ENCODE data around the gene GUCA2A. TPM values are rescaled to one million over a fixed set of nuclear protein-coding genes. Genes with fewer than 3 reads are reported as not detected.

GUCA2A gene
- not detected for polyA plus RNA-seq (2013, experiment 1 of 2)
- polyA plus RNA-seq (2013, experiment 2 of 2), result not detected

- H3K4ac ChIP-seq (ENCODE audit: low read length), result no peak within 1 kb of the TSS
- no peak within 1 kb of the TSS for H3K4me3 ChIP-seq (ENCODE audit: low read length in 2 of 2)
- H3K27me3 ChIP-seq (ENCODE audit: control insufficient read depth in 3 of 3, insufficient read depth in 3 of 3, low read depth in 1 of 3, low read length in 3 of 3), result peaks cover 0 to 3% (median 0%) of the 10 kb centered on the region in 3 experiments
- no peak within 1 kb of the TSS for H3K27ac ChIP-seq (replicated peaks; ENCODE audit: low read length)
- no peak within 1 kb of the TSS for H3K23ac ChIP-seq (ENCODE audit: low read depth, low read length, poor library complexity)
- H3K4me2 ChIP-seq (ENCODE audit: insufficient read depth, low read length, poor library complexity, severe bottlenecking), result no peak within 1 kb of the TSS
- peaks cover 0 to 2% of the 10 kb centered on the region in 2 donors for H3K9me3 ChIP-seq (replicated peaks in 1 of 2; ENCODE audit: control insufficient read depth in 2 of 2, insufficient read depth in 1 of 2, low read depth in 1 of 2, low read length in 2 of 2)
- H3K18ac ChIP-seq (ENCODE audit: low read length), result peak within 1 kb of the TSS; percentile 78
- H2AFZ ChIP-seq (ENCODE audit: low read length), result peak within 1 kb of the TSS; percentile 38
- DNase-seq (ENCODE audit: low spot score), result no peak
- peak within 1 kb of the TSS; percentile 1 for H2BK15ac ChIP-seq (ENCODE audit: low read length)
- peaks cover 0 to 3% of the 10 kb centered on the region in 2 donors for H3K36me3 ChIP-seq (replicated peaks in 1 of 2; ENCODE audit: control insufficient read depth in 2 of 2, insufficient read depth in 2 of 2, low read length in 2 of 2)
- no peak within 1 kb of the TSS for H2BK120ac ChIP-seq (ENCODE audit: low read depth, low read length)
- H2BK12ac ChIP-seq (ENCODE audit: low read length), result peak within 1 kb of the TSS; percentile 80
- peak within 1 kb of the TSS; percentile 73 for H4K8ac ChIP-seq (ENCODE audit: low read depth, low read length)
- no CpG with 5 or more reads among the region's 24 CpGs for WGBS, 2 donors (ENCODE audit: extremely low coverage in 2 of 2, insufficient read length in 2 of 2, insufficient replicate concordance in 1 of 2)
- no peak within 1 kb of the TSS for H3K14ac ChIP-seq (ENCODE audit: low read length)
- H3K9ac ChIP-seq (ENCODE audit: low read depth, low read length, poor library complexity), result no peak within 1 kb of the TSS
- no peak within 1 kb of the TSS for H2BK5ac ChIP-seq (ENCODE audit: low read length)
- peaks cover 2% of the 10 kb centered on the region for H3K79me1 ChIP-seq (ENCODE audit: low read depth, low read length)
- H3K4me1 ChIP-seq (ENCODE audit: control insufficient read depth in 2 of 2, insufficient read depth in 1 of 2, low read depth in 1 of 2, low read length in 2 of 2), result no peaks in the 10 kb centered on the region
- no peak within 1 kb of the TSS for H4K91ac ChIP-seq (ENCODE audit: low read depth, low read length, poor library complexity)
- peak within 1 kb of the TSS; percentile 82 for H2AK5ac ChIP-seq (ENCODE audit: low read depth, low read length)
Observed at GRCh38 chr1:42164551-42165420, at the start of gene GUCA2A. Gene GUCA2A, minus strand, starts transcription at chr1:42164745. Its CDS starts 33 bp downstream, at chr1:42164712.

DNA sequence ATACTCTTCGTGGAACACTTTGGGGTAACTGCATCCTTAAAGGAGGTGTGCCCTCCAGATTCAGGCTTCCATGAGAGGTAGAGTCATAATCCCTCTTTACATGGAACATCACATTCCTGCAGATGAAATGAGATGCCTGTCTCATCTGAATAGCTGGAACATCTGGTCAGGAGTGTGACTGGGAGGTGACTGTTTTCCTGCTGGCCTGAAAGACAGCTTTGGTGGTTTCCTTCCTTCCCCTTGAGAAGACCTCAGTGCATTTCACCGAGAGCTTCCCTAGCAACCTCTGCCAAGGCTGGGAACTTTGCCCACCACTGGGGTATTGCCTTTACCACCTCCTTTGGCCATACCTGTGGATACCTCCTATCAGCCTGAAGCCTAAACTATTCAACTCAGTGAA is 46.7 kb upstream of the GUCA2A start:
- Histone ChIP-seq H2AFZ (ENCODE audit: low read length) (no peak overlapping the region), H4K91ac (ENCODE audit: low read depth, low read length, poor library complexity) (no peak overlapping the region), H3K14ac (ENCODE audit: low read length) (no peak overlapping the region), H3K4me2 (ENCODE audit: insufficient read depth, low read length, poor library complexity, severe bottlenecking) (no peak overlapping the region), H4K8ac (ENCODE audit: low read depth, low read length) (no peak overlapping the region), H2BK5ac (ENCODE audit: low read length) (no peak overlapping the region), H3K18ac (ENCODE audit: low read length) (no peak overlapping the region), H3K23ac (ENCODE audit: low read depth, low read length, poor library complexity) (no peak overlapping the region), H2AK5ac (ENCODE audit: low read depth, low read length) (no peak overlapping the region), H3K9me3 (replicated peaks in 1 of 2; ENCODE audit: control insufficient read depth in 2 of 2, insufficient read depth in 1 of 2, low read depth in 1 of 2, low read length in 2 of 2) (peaks cover 2 to 33% of the 10 kb centered on the region in 2 donors), H3K4me1 (ENCODE audit: control insufficient read depth in 2 of 2, insufficient read depth in 1 of 2, low read depth in 1 of 2, low read length in 2 of 2) (peaks cover 0 to 10% of the 10 kb centered on the region in 2 donors), H3K4ac (ENCODE audit: low read length) (no peak overlapping the region), H2BK12ac (ENCODE audit: low read length) (no peak overlapping the region), H3K9ac (ENCODE audit: low read depth, low read length, poor library complexity) (no peak overlapping the region), H3K36me3 (replicated peaks in 1 of 2; ENCODE audit: control insufficient read depth in 2 of 2, insufficient read depth in 2 of 2, low read length in 2 of 2) (peaks cover 0 to 29% of the 10 kb centered on the region in 2 donors), H2BK15ac (ENCODE audit: low read length) (no peak overlapping the region), H3K27me3 (ENCODE audit: control insufficient read depth in 3 of 3, insufficient read depth in 3 of 3, low read depth in 1 of 3, low read length in 3 of 3) (no peaks in the 10 kb centered on the region), H3K27ac (replicated peaks; ENCODE audit: low read length) (no peak overlapping the region), H3K79me1 (ENCODE audit: low read depth, low read length) (no peaks in the 10 kb centered on the region), H3K4me3 (ENCODE audit: low read length in 2 of 2) (no peak overlapping the region), H2BK120ac (ENCODE audit: low read depth, low read length) (no peak overlapping the region)
- no CpG with 5 or more reads among the region's 2 CpGs for WGBS, 2 donors (ENCODE audit: extremely low coverage in 2 of 2, insufficient read length in 2 of 2, insufficient replicate concordance in 1 of 2)
- DNase-seq (ENCODE audit: low spot score), result no peak

- Histone ChIP-seq H3K27ac (replicated peaks; ENCODE audit: low read length) (no peak overlapping the region), H3K4me3 (ENCODE audit: low read length in 2 of 2) (no peak overlapping the region), H3K9me3 (replicated peaks in 1 of 2; ENCODE audit: control insufficient read depth in 2 of 2, insufficient read depth in 1 of 2, low read depth in 1 of 2, low read length in 2 of 2) (peaks cover 2 to 34% of the 10 kb centered on the region in 2 donors), H3K36me3 (replicated peaks in 1 of 2; ENCODE audit: control insufficient read depth in 2 of 2, insufficient read depth in 2 of 2, low read length in 2 of 2) (peaks cover 2 to 33% of the 10 kb centered on the region in 2 donors), H2BK15ac (ENCODE audit: low read length) (no peak overlapping the region), H3K79me1 (ENCODE audit: low read depth, low read length) (peaks cover 2% of the 10 kb centered on the region), H3K14ac (ENCODE audit: low read length) (no peak overlapping the region), H2AFZ (ENCODE audit: low read length) (no peak overlapping the region), H3K27me3 (ENCODE audit: control insufficient read depth in 3 of 3, insufficient read depth in 3 of 3, low read depth in 1 of 3, low read length in 3 of 3) (no peaks in the 10 kb centered on the region), H2BK12ac (ENCODE audit: low read length) (no peak overlapping the region), H3K4me1 (ENCODE audit: control insufficient read depth in 2 of 2, insufficient read depth in 1 of 2, low read depth in 1 of 2, low read length in 2 of 2) (peaks cover 0 to 10% of the 10 kb centered on the region in 2 donors), H4K8ac (ENCODE audit: low read depth, low read length) (no peak overlapping the region), H3K4me2 (ENCODE audit: insufficient read depth, low read length, poor library complexity, severe bottlenecking) (no peak overlapping the region), H3K23ac (ENCODE audit: low read depth, low read length, poor library complexity) (no peak overlapping the region), H4K91ac (ENCODE audit: low read depth, low read length, poor library complexity) (no peak overlapping the region), H2BK120ac (ENCODE audit: low read depth, low read length) (no peak overlapping the region), H2BK5ac (ENCODE audit: low read length) (no peak overlapping the region), H3K4ac (ENCODE audit: low read length) (no peak overlapping the region), H3K9ac (ENCODE audit: low read depth, low read length, poor library complexity) (no peak overlapping the region), H3K18ac (ENCODE audit: low read length) (no peak overlapping the region), H2AK5ac (ENCODE audit: low read depth, low read length) (no peak overlapping the region)
- no peak for DNase-seq (ENCODE audit: low spot score)
- WGBS, 2 donors (ENCODE audit: extremely low coverage in 2 of 2, insufficient read length in 2 of 2, insufficient replicate concordance in 1 of 2), result no CpG with 5 or more reads among the region's 6 CpGs
Observed at GRCh38 chr1:42210421-42211133, 46.0 kb upstream of the GUCA2A start.
